ENCODE measurements around the gene OTUD1.

OTUD1 gene

DNA sequence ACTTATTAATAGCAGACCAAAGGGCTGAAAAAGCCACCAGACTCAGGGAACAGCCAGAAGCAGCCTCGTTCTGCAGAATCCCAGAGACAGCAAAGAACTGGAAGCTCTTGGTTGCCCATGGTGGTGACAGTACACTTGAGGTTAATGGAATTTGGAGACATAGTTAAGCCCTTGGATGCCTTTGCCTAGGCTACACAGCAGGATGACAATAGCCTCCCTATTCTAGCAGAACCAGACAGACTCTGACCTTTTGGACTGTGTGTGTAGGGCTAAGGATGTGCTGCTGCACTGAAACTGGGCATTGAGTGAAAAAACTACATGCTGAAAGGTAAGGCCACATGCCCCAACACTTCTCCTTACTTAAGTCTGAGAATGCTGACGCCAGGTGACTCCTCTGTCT is 22.7 kb downstream of the OTUD1 start:
- Histone ChIP-seq H4K91ac (ENCODE audit: low read depth, low read length) (no peak overlapping the region), H3K9ac (ENCODE audit: low read length) (no peak overlapping the region), H4K8ac (ENCODE audit: low read depth, low read length) (no peak overlapping the region), H2BK12ac (ENCODE audit: low read length) (no peak overlapping the region), H3K79me1 (ENCODE audit: low read length) (no peaks in the 10 kb centered on the region), H2AK5ac (ENCODE audit: low read length) (no peak overlapping the region), H2BK5ac (ENCODE audit: low read depth, low read length, poor library complexity) (no peak overlapping the region), H3K18ac (ENCODE audit: low read length) (no peak overlapping the region), H3K14ac (ENCODE audit: low read length) (no peak overlapping the region), H3K27ac (ENCODE audit: low read depth, low read length) (no peak overlapping the region), H3K23ac (ENCODE audit: low read length) (no peak overlapping the region), H3K4me3 (ENCODE audit: low read depth, low read length) (no peak overlapping the region), H4K12ac (ENCODE audit: low read depth, low read length) (no peak overlapping the region), H3K4me1 (ENCODE audit: control insufficient read depth in 1 of 2, insufficient read depth in 2 of 2, low read length in 2 of 2) (no peaks in the 10 kb centered on the region), H3K4me2 (ENCODE audit: low read length) (no peak overlapping the region), H3K27me3 (ENCODE audit: insufficient read depth, low read length) (no peaks in the 10 kb centered on the region), H3K9me3 (ENCODE audit: insufficient read depth, low read depth, low read length) (no peaks in the 10 kb centered on the region), H3K79me2 (ENCODE audit: control insufficient read depth, insufficient read depth, low read length, poor library complexity) (no peaks in the 10 kb centered on the region), H3K4ac (ENCODE audit: low read depth, low read length) (no peak overlapping the region), H2AFZ (ENCODE audit: insufficient read depth, low read length, poor library complexity) (no peak overlapping the region), H3K36me3 (ENCODE audit: control insufficient read depth in 1 of 2, insufficient read depth in 2 of 2, low read length in 2 of 2) (no peaks in the 10 kb centered on the region), H2BK120ac (ENCODE audit: insufficient read depth, low read length, poor library complexity) (no peak overlapping the region)
- no peak for DNase-seq
- WGBS (ENCODE audit: extremely low coverage, insufficient coverage, insufficient read length): no CpG with 5 or more reads among the region's 2 CpGs

DNA sequence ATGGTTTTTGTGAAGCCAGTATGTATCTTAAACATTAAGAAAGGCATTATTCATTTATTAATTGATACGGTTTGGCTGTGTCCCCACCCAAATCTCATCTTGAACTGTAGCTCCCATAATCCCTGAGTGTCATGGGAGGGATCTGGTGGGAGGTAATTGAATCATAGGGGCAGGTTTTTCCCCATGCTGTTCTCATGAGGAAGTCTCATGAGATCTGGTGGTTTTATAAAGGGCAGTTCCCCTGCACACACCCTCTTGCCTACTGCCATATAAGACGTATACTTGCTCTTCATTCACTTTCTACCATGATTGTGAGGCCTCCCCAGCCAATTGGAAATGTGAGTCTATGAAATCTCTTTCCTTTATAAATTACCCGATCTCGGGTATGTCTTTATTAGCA is 28.1 kb downstream of the OTUD1 start:
- H3K23ac ChIP-seq (ENCODE audit: low read length): no peak overlapping the region
- no peak overlapping the region for H3K18ac ChIP-seq (ENCODE audit: low read length)
- peaks cover 11 to 13% of the 10 kb centered on the region in 2 experiments for H3K4me1 ChIP-seq (ENCODE audit: control insufficient read depth in 1 of 2, insufficient read depth in 2 of 2, low read length in 2 of 2)
- no peak overlapping the region for H2BK12ac ChIP-seq (ENCODE audit: low read length)
- no peak overlapping the region for H3K4ac ChIP-seq (ENCODE audit: low read depth, low read length)
- no peaks in the 10 kb centered on the region for H3K9me3 ChIP-seq (ENCODE audit: insufficient read depth, low read depth, low read length)
- no peak overlapping the region for H3K27ac ChIP-seq (ENCODE audit: low read depth, low read length)
- no peaks in the 10 kb centered on the region for H3K27me3 ChIP-seq (ENCODE audit: insufficient read depth, low read length)
- no peak overlapping the region for H2AK5ac ChIP-seq (ENCODE audit: low read length)
- H3K4me2 ChIP-seq (ENCODE audit: low read length): no peak overlapping the region
- no peak overlapping the region for H2BK120ac ChIP-seq (ENCODE audit: insufficient read depth, low read length, poor library complexity)
- H2AFZ ChIP-seq (ENCODE audit: insufficient read depth, low read length, poor library complexity): no peak overlapping the region
- H4K91ac ChIP-seq (ENCODE audit: low read depth, low read length): no peak overlapping the region
- no peaks in the 10 kb centered on the region for H3K36me3 ChIP-seq (ENCODE audit: control insufficient read depth in 1 of 2, insufficient read depth in 2 of 2, low read length in 2 of 2)
- H3K14ac ChIP-seq (ENCODE audit: low read length): no peak overlapping the region
- no peak overlapping the region for H4K12ac ChIP-seq (ENCODE audit: low read depth, low read length)
- no CpG with 5 or more reads among the region's 4 CpGs for WGBS (ENCODE audit: extremely low coverage, insufficient coverage, insufficient read length)
- DNase-seq: no peak
- peaks cover 2% of the 10 kb centered on the region for H3K79me1 ChIP-seq (ENCODE audit: low read length)
- no peak overlapping the region for H4K8ac ChIP-seq (ENCODE audit: low read depth, low read length)
- no peak overlapping the region for H2BK5ac ChIP-seq (ENCODE audit: low read depth, low read length, poor library complexity)
- no peak overlapping the region for H3K9ac ChIP-seq (ENCODE audit: low read length)
- H3K79me2 ChIP-seq (ENCODE audit: control insufficient read depth, insufficient read depth, low read length, poor library complexity): no peaks in the 10 kb centered on the region
- no peak overlapping the region for H3K4me3 ChIP-seq (ENCODE audit: low read depth, low read length)

DNA sequence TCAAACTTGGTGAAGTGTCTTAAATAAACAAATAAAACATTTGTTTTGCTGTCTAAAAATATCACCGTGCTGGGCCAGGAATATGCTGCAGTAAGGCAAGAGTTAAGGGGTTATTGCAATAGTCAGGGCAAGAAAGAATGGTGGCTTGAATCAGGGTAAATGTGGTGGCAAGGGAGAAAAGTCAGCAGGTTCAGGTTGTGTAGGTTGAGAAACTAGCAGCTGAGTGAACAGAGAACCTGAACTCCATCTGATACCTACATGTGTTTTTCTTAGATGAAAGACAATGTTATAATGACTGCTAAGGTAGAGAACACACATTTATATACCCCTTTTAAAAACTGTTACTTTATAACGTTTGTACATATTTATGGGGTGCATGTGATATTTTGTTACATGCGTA is 28.7 kb downstream of the OTUD1 start:
- H3K4me3 ChIP-seq (ENCODE audit: low read depth, low read length): no peak overlapping the region
- no peak overlapping the region for H3K18ac ChIP-seq (ENCODE audit: low read length)
- no peak overlapping the region for H4K91ac ChIP-seq (ENCODE audit: low read depth, low read length)
- H3K27me3 ChIP-seq (ENCODE audit: insufficient read depth, low read length): no peaks in the 10 kb centered on the region
- H3K36me3 ChIP-seq (ENCODE audit: control insufficient read depth in 1 of 2, insufficient read depth in 2 of 2, low read length in 2 of 2): no peaks in the 10 kb centered on the region
- H3K79me1 ChIP-seq (ENCODE audit: low read length): peaks cover 2% of the 10 kb centered on the region
- H3K23ac ChIP-seq (ENCODE audit: low read length): no peak overlapping the region
- no peak overlapping the region for H2BK5ac ChIP-seq (ENCODE audit: low read depth, low read length, poor library complexity)
- H4K12ac ChIP-seq (ENCODE audit: low read depth, low read length): no peak overlapping the region
- DNase-seq: no peak
- H3K4me2 ChIP-seq (ENCODE audit: low read length): no peak overlapping the region
- no peak overlapping the region for H4K8ac ChIP-seq (ENCODE audit: low read depth, low read length)
- H2BK12ac ChIP-seq (ENCODE audit: low read length): no peak overlapping the region
- H3K14ac ChIP-seq (ENCODE audit: low read length): no peak overlapping the region
- whole genome bisulfite sequencing (ENCODE audit: extremely low coverage, insufficient coverage, insufficient read length): no CpG with 5 or more reads among the region's 3 CpGs
- no peak overlapping the region for H2AK5ac ChIP-seq (ENCODE audit: low read length)
- no peak overlapping the region for H2AFZ ChIP-seq (ENCODE audit: insufficient read depth, low read length, poor library complexity)
- no peak overlapping the region for H2BK120ac ChIP-seq (ENCODE audit: insufficient read depth, low read length, poor library complexity)
- H3K4ac ChIP-seq (ENCODE audit: low read depth, low read length): no peak overlapping the region
- H3K79me2 ChIP-seq (ENCODE audit: control insufficient read depth, insufficient read depth, low read length, poor library complexity): no peaks in the 10 kb centered on the region
- H3K4me1 ChIP-seq (ENCODE audit: control insufficient read depth in 1 of 2, insufficient read depth in 2 of 2, low read length in 2 of 2): peaks cover 15 to 16% of the 10 kb centered on the region in 2 experiments
- no peak overlapping the region for H3K27ac ChIP-seq (ENCODE audit: low read depth, low read length)
- H3K9me3 ChIP-seq (ENCODE audit: insufficient read depth, low read depth, low read length): no peaks in the 10 kb centered on the region
- H3K9ac ChIP-seq (ENCODE audit: low read length): no peak overlapping the region

DNA sequence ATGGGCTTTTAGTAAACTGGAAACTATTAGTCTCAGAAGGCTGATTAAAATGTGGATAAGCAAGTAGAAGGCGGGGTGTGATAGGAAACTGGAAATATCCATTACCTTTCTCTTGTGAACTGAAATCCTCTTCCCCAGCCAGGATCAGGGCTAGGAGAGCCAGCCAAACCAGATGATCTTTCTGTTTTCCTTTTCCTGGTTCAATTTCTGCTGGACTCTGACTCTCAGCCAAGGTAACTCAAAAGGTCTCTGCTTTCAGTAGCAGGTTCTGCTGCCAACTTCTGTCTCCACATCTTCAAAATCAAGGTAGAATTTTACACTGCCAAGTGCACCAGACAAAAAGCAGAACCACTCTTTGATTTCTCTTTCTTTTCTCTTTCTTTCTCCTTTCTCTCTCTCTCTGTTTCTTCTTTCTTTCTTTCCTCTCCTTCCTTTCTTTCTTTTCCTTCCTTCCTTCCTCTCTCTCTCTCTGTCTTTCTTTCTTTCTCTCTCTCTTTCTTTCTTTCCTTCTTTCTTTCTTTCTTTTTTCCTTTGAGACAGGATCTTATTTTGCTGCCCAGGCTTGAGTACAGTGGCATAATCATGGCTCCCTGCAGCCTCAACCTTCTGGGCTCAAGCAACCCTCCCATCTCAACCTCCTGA is 30.8 kb downstream of the OTUD1 start:
- no peak overlapping the region for H3K23ac ChIP-seq (ENCODE audit: low read length)
- H3K9ac ChIP-seq (ENCODE audit: low read length): no peak overlapping the region
- no peak overlapping the region for H2AK5ac ChIP-seq (ENCODE audit: low read length)
- no peak overlapping the region for H3K4ac ChIP-seq (ENCODE audit: low read depth, low read length)
- no peak overlapping the region for H3K27ac ChIP-seq (ENCODE audit: low read depth, low read length)
- no peak overlapping the region for H2BK120ac ChIP-seq (ENCODE audit: insufficient read depth, low read length, poor library complexity)
- no peak overlapping the region for H2BK12ac ChIP-seq (ENCODE audit: low read length)
- H4K8ac ChIP-seq (ENCODE audit: low read depth, low read length): no peak overlapping the region
- no peak overlapping the region for H3K18ac ChIP-seq (ENCODE audit: low read length)
- H3K4me1 ChIP-seq (ENCODE audit: control insufficient read depth in 1 of 2, insufficient read depth in 2 of 2, low read length in 2 of 2): peaks cover 15 to 16% of the 10 kb centered on the region in 2 experiments
- H2BK5ac ChIP-seq (ENCODE audit: low read depth, low read length, poor library complexity): no peak overlapping the region
- H4K12ac ChIP-seq (ENCODE audit: low read depth, low read length): no peak overlapping the region
- H3K36me3 ChIP-seq (ENCODE audit: control insufficient read depth in 1 of 2, insufficient read depth in 2 of 2, low read length in 2 of 2): no peaks in the 10 kb centered on the region
- no peak for DNase-seq
- H3K4me2 ChIP-seq (ENCODE audit: low read length): no peak overlapping the region
- H4K91ac ChIP-seq (ENCODE audit: low read depth, low read length): no peak overlapping the region
- no peak overlapping the region for H2AFZ ChIP-seq (ENCODE audit: insufficient read depth, low read length, poor library complexity)
- WGBS (ENCODE audit: extremely low coverage, insufficient coverage, insufficient read length): no CpG with 5 or more reads among the region's 1 CpG
- H3K27me3 ChIP-seq (ENCODE audit: insufficient read depth, low read length): no peaks in the 10 kb centered on the region
- H3K79me1 ChIP-seq (ENCODE audit: low read length): peaks cover 2% of the 10 kb centered on the region
- H3K9me3 ChIP-seq (ENCODE audit: insufficient read depth, low read depth, low read length): no peaks in the 10 kb centered on the region
- no peaks in the 10 kb centered on the region for H3K79me2 ChIP-seq (ENCODE audit: control insufficient read depth, insufficient read depth, low read length, poor library complexity)
- no peak overlapping the region for H3K4me3 ChIP-seq (ENCODE audit: low read depth, low read length)
- no peak overlapping the region for H3K14ac ChIP-seq (ENCODE audit: low read length)
